ENCODE data around the gene DPY19L1. TPM values are rescaled to one million over a fixed set of nuclear protein-coding genes. Genes with fewer than 3 reads are reported as not detected.
"Not testable (repeated sequence)": the region's sequence is repeated elsewhere in the genome, so short reads cannot be mapped to it uniquely, and the experiment has no call there.

Gene DPY19L1
- total RNA-seq, 1 experiment from 2014 or later, result 32.8 TPM

DNA sequence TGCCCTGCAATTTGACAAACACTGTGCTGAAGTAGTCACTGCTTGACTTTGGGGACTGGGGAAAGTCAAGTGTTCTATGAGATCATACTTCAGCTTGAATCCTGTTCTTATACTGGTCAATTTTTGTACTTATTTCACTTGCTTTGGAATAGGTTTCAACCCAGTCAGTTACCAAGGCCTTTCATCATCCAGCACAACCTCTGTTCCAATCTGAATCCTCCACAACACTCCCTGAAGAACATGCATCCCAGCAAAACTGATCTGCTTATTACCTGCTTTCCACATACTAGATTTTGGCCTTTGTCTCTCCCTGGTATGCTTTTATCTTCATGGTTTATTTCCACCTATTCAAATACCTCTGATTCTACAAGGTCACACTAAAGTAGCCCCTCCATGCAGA lies 29.5 kb downstream of the DPY19L1 start:
- Histone ChIP-seq H3K4me1 (replicated peaks; ENCODE audit: insufficient read depth) (peaks cover 33% of the 10 kb centered on the region), H3K27me3 (ENCODE audit: insufficient read depth, low read depth) (no peaks in the 10 kb centered on the region), H4K20me1 (ENCODE audit: insufficient read depth) (no peaks in the 10 kb centered on the region), H3K27ac (no peak overlapping the region), H3K4me3 (no peak overlapping the region), H3F3A (ENCODE audit: insufficient read depth, low read depth) (peaks cover 25% of the 10 kb centered on the region), H3K9me2 (ENCODE audit: insufficient read depth) (no peaks in the 10 kb centered on the region), H3K9me3 (ENCODE audit: insufficient read depth, low read depth) (no peaks in the 10 kb centered on the region), H3K79me2 (ENCODE audit: low read depth) (no peaks in the 10 kb centered on the region), H3K36me3 (ENCODE audit: low read depth) (no peaks in the 10 kb centered on the region), H3K4me2 (no peak overlapping the region), H2AFZ (no peak overlapping the region)
- BruUV-seq (replicated peaks), result no TSS peak
- POLR2A ChIA-PET (ENCODE audit: unreplicated experiment), result no interaction called here
- intact Hi-C loops (cut with micrococcal nuclease; ENCODE audit: unreplicated experiment), result no loop called here
- CTCF ChIA-PET, result no interaction called here
- no peak for DNase-seq
- TF ChIP-seq, protein P1, sequence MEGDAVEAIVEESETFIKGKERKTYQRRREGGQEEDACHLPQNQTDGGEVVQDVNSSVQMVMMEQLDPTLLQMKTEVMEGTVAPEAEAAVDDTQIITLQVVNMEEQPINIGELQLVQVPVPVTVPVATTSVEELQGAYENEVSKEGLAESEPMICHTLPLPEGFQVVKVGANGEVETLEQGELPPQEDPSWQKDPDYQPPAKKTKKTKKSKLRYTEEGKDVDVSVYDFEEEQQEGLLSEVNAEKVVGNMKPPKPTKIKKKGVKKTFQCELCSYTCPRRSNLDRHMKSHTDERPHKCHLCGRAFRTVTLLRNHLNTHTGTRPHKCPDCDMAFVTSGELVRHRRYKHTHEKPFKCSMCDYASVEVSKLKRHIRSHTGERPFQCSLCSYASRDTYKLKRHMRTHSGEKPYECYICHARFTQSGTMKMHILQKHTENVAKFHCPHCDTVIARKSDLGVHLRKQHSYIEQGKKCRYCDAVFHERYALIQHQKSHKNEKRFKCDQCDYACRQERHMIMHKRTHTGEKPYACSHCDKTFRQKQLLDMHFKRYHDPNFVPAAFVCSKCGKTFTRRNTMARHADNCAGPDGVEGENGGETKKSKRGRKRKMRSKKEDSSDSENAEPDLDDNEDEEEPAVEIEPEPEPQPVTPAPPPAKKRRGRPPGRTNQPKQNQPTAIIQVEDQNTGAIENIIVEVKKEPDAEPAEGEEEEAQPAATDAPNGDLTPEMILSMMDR (conservative IDR thresholded peaks at IDR 0.05), result no peak
- no peak for TF ChIP-seq EZH2 (IDR thresholded peaks at IDR 0.05; ENCODE audit: low read depth)

- Histone ChIP-seq H3K4me1 (replicated peaks; ENCODE audit: insufficient read depth) (peaks cover 45% of the 10 kb centered on the region), H3K79me2 (ENCODE audit: low read depth) (no peaks in the 10 kb centered on the region; the same call in 1 of the 2 replicates), H3K36me3 (ENCODE audit: low read depth) (peaks cover 6% of the 10 kb centered on the region; the same call in 1 of the 2 replicates), H2AFZ (peak overlapping the region; percentile 17; the same call in 1 of the 2 replicates), H3F3A (ENCODE audit: insufficient read depth, low read depth) (peaks cover 35% of the 10 kb centered on the region), H3K4me2 (peak overlapping the region; percentile 68), H3K9me3 (ENCODE audit: insufficient read depth, low read depth) (no peaks in the 10 kb centered on the region), H3K4me3 (peak overlapping the region; percentile 28), H4K20me1 (ENCODE audit: insufficient read depth) (no peaks in the 10 kb centered on the region), H3K27me3 (ENCODE audit: insufficient read depth, low read depth) (no peaks in the 10 kb centered on the region), H3K27ac (peak overlapping the region; percentile 94), H3K9me2 (ENCODE audit: insufficient read depth) (no peaks in the 10 kb centered on the region)
- intact Hi-C loops (cut with micrococcal nuclease; ENCODE audit: unreplicated experiment), result loop anchor here (1.0 kb wide), 2 partner anchors 11 to 21 kb away; no protein-coding TSS in a partner anchor
- DNase-seq, result peak; percentile 40 to 53
- ChIA-PET POLR2A (ENCODE audit: unreplicated experiment) (interaction anchor here (0.5 to 0.7 kb wide), 3 partner anchors 26 to 1388 kb away, joined by 3 to 11 read pairs (median 3); no protein-coding TSS in a partner anchor), CTCF (no interaction called here)
- TF ChIP-seq, protein P1 (conservative IDR thresholded peaks at IDR 0.05), result no peak
- no peak for TF ChIP-seq EZH2 (IDR thresholded peaks at IDR 0.05; ENCODE audit: low read depth)
- BruUV-seq (replicated peaks), result no TSS peak
Observed at GRCh38 chr7:35004531-35005095, 32.7 kb downstream of the DPY19L1 start.

DNA sequence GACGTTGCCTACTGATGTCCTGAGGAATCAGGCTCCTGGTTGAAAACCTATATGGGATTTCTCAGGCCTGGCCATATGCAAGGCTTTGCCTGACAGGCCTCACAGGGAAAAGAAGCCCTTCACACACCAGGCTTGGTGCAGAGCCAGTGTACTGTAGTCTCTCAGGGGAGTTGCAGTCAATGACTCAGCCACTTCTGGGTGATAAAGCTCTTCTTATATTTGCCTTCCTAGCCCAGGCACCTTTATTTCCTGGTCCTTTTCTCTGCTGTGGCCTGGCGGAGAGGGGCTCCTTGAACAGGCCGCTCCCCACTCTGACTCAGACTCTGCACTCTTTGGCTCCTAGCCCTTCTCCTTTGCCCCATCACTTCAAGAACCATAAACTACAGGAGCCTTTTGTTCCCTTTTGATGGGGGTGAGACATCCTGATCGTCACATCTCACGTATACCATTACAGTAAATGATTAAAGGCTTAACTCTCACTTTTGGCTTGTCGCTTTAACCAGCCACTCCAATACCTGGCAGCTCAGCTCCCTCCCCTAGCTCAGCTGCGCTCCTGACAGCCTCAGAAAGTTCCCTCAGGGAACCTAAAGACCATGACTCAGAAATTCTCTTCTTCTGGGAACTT lies 33.5 kb downstream of the DPY19L1 start:
- H2AFZ ChIP-seq, result peak overlapping the region; percentile 17; the same call in 1 of the 2 replicates
- peaks cover 45% of the 10 kb centered on the region for H3K4me1 ChIP-seq (replicated peaks; ENCODE audit: insufficient read depth)
- H3F3A ChIP-seq (ENCODE audit: insufficient read depth, low read depth), result peaks cover 35% of the 10 kb centered on the region
- ChIA-PET CTCF (no interaction called here), POLR2A (ENCODE audit: unreplicated experiment) (interaction anchor here (0.5 to 0.7 kb wide), 5 partner anchors 27 to 1389 kb away, joined by 3 to 11 read pairs (median 3); partner anchors contain the start of gene DPY19L1)
- peak overlapping the region; percentile 28; the same call in 1 of the 2 replicates for H3K4me3 ChIP-seq
- no peaks in the 10 kb centered on the region for H4K20me1 ChIP-seq (ENCODE audit: insufficient read depth)
- peak; percentile 88 to 99 for DNase-seq
- peaks cover 6% of the 10 kb centered on the region; the same call in 1 of the 2 replicates for H3K36me3 ChIP-seq (ENCODE audit: low read depth)
- H3K27ac ChIP-seq, result peak overlapping the region; percentile 94
- BruUV-seq (replicated peaks), result TSS peak; percentile 94
- peak overlapping the region; percentile 68 for H3K4me2 ChIP-seq
- intact Hi-C loops (cut with micrococcal nuclease; ENCODE audit: unreplicated experiment), result loop anchor here (1.0 to 2.0 kb wide), 3 partner anchors 12 to 31 kb away; no protein-coding TSS in a partner anchor
- H3K9me2 ChIP-seq (ENCODE audit: insufficient read depth), result no peaks in the 10 kb centered on the region
- no peaks in the 10 kb centered on the region; the same call in 1 of the 2 replicates for H3K79me2 ChIP-seq (ENCODE audit: low read depth)
- H3K27me3 ChIP-seq (ENCODE audit: insufficient read depth, low read depth), result no peaks in the 10 kb centered on the region
- H3K9me3 ChIP-seq (ENCODE audit: insufficient read depth, low read depth), result no peaks in the 10 kb centered on the region
- no peak for TF ChIP-seq EZH2 (IDR thresholded peaks at IDR 0.05; ENCODE audit: low read depth)
- TF ChIP-seq, protein P1 (conservative IDR thresholded peaks at IDR 0.05), result no peak

DNA sequence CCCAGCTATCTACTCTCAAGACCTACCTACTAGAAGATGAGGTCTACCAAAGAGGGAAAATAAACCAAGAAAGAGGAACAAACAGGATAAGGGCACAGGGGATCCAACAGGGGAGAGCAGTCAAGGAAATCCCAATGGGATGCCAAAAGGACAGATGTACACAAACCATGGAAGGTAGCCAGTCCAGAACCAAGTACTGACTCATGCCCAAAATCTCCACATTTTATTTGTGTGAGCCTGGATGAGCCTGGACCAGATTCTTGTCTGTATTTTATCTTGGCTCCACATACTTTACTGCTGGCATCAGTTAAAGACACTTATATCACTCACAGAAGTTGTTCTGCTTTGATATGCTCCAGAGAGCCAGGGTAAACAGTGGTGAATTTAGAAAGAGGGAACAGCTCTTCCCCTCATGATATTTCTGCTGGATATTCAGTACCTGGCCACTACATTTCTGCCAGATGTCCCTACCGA lies 34.1 kb downstream of the DPY19L1 start:
- DNase-seq, result peak; percentile 16 to 65
- H3K4me2 ChIP-seq, result peak overlapping the region; percentile 68
- intact Hi-C loops (cut with micrococcal nuclease; ENCODE audit: unreplicated experiment), result loop anchor here (2.0 kb wide), 1 partner anchor 32 kb away; no protein-coding TSS in a partner anchor
- CTCF ChIA-PET; H3K9me2 ChIP-seq (ENCODE audit: insufficient read depth); H3K36me3 ChIP-seq (ENCODE audit: low read depth); H3K9me3 ChIP-seq (ENCODE audit: insufficient read depth, low read depth); H4K20me1 ChIP-seq (ENCODE audit: insufficient read depth); H3K27me3 ChIP-seq (ENCODE audit: insufficient read depth, low read depth); H3K79me2 ChIP-seq (ENCODE audit: low read depth): not testable (repeated sequence)
- H3K4me1 ChIP-seq (replicated peaks; ENCODE audit: insufficient read depth), result peaks cover 45% of the 10 kb centered on the region
- POLR2A ChIA-PET (ENCODE audit: unreplicated experiment), result interaction anchor here (0.6 kb wide), 1 partner anchor 34 kb away, joined by 3 read pairs; the partner anchor contains the start of gene DPY19L1
- 0 out of 2 replicates have a peak overlapping the region, but pooled peaks have one; percentile 17 for H2AFZ ChIP-seq
- peak overlapping the region; percentile 28; the same call in 1 of the 2 replicates for H3K4me3 ChIP-seq
- BruUV-seq (replicated peaks), result TSS peak; percentile 69
- peak overlapping the region; percentile 94 for H3K27ac ChIP-seq
- peaks cover 35% of the 10 kb centered on the region for H3F3A ChIP-seq (ENCODE audit: insufficient read depth, low read depth)

GRCh38 chr7:34998335-34998734 lies 39.0 kb downstream of the DPY19L1 start:
- H3K79me2 ChIP-seq (ENCODE audit: low read depth); H3K9me2 ChIP-seq (ENCODE audit: insufficient read depth); H3K27me3 ChIP-seq (ENCODE audit: insufficient read depth, low read depth); H3K4me3 ChIP-seq; H3K9me3 ChIP-seq (ENCODE audit: insufficient read depth, low read depth); H3K36me3 ChIP-seq (ENCODE audit: low read depth); BruUV-seq (replicated peaks); H3K27ac ChIP-seq; intact Hi-C loops (cut with micrococcal nuclease; ENCODE audit: unreplicated experiment); H2AFZ ChIP-seq; H3K4me2 ChIP-seq; H4K20me1 ChIP-seq (ENCODE audit: insufficient read depth); CTCF ChIA-PET; POLR2A ChIA-PET (ENCODE audit: unreplicated experiment); DNase-seq: not testable (repeated sequence)
- Histone ChIP-seq H3F3A (ENCODE audit: insufficient read depth, low read depth) (peaks cover 16% of the 10 kb centered on the region), H3K4me1 (replicated peaks; ENCODE audit: insufficient read depth) (peaks cover 18% of the 10 kb centered on the region)

Measured in PC-9 (cell line).